ENCODE data around the gene TMCC2.
A peak's percentile ranks its signal among the peaks of the same experiment; 100 is the strongest.

TMCC2 gene

DNA sequence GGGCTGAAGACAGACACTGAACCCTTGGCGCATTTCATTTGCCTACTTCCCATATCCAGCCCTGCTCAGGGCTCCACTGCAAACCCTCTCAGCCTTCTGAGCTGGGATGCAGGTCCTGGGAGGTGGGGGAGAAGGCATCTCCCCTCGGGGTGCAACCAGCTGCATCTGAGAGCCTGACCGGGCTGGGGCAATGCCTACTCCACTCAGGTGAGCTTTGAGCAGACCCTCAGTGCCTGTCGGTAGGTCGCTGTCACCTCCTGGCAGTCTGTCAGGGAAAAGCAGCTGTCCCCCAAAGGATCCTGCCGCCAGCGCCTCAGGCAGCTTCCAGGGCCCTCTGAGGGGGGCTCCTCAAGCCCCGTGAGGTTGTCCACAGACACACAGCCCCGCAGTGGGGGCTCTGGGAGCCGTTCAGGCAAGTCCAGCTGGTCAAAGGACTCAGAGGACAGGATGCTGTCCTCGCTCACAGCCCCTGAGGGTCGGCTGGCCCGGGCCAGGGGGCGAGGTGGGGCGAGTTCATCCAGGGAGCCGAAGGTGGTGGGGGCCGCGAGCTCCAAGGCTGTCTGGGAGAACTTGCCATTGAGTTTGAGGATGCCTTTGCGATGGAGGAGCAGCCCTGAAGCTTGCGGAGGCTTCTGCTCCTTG, 75.6 kb downstream of the TMCC2 start:
- no peak for DNase-seq (ENCODE audit: low read depth)

GRCh38 chr1:205304046-205304694, 76.4 kb downstream of the TMCC2 start:
- no peak for DNase-seq (ENCODE audit: low read depth)

DNA sequence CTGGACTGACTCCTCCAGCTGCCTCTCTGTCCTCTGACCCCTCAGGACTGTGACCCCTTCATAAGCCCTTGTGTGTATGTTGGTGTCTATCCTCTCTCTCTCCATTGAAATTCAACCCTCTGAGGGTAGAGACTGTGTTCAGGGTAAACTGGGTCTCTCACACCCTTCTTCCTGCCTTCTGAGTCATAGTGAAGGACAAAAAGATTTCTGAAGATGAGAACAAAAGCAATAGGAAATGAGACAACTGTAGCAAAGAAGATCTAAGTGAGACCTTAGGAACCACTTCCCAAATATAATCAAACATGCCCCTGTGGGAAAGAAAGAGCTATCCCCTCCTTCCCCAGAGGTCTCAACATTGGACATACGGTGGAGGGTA, 76.9 kb downstream of the TMCC2 start:
- no peak for DNase-seq (ENCODE audit: low read depth)

DNA sequence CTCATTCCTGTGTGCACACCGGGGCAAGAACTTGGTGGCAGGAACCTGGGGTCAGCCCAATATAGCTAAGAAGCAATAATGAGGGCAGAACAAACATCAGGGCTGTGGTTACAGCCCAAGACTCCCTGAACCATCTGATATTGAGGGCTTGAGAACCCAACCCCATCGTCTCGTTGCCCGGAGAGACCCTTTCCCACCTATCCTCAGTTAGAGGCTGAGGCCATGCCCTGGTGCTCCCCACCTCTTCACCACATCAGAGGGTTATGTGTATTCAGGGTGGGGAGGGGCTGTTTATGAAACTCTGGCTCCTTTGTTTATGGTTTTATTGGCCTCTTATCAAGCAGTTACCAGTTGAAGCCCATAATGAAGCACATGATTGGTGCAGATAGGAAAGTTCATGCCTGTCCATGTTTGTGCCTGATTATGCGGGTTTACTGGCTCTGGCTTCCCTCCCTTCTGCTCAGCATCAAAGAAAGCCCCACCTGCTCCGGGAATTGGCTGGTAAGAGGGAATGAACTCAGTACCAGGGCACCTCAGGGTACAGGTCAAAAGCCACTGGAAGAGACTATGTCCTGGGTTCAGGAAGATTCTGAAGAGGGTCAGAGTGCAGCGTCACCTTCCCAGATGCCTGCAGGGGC, 79.3 kb downstream of the TMCC2 start:
- DNase-seq (ENCODE audit: low read depth): no peak

DNA sequence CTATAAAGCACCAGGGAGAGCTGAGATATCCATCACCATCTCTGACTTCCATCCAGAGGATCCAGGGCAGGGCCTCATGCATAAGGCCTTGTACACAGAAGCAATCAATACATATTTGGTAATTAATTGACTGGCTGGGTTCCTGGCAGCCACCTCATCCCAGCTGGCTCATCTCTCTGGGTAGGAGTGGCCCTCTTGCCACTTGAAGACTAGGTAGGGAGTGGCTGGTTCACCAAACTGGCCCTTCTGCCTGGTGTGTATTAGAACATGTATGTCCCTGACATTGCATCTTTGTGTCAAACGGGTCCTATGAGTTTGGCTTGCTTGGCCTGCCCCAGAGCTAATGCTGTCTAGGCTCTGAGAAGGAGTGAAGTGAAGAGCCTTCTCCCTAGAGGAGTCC, 82.0 kb downstream of the TMCC2 start:
- DNase-seq (ENCODE audit: low read depth): no peak

DNA sequence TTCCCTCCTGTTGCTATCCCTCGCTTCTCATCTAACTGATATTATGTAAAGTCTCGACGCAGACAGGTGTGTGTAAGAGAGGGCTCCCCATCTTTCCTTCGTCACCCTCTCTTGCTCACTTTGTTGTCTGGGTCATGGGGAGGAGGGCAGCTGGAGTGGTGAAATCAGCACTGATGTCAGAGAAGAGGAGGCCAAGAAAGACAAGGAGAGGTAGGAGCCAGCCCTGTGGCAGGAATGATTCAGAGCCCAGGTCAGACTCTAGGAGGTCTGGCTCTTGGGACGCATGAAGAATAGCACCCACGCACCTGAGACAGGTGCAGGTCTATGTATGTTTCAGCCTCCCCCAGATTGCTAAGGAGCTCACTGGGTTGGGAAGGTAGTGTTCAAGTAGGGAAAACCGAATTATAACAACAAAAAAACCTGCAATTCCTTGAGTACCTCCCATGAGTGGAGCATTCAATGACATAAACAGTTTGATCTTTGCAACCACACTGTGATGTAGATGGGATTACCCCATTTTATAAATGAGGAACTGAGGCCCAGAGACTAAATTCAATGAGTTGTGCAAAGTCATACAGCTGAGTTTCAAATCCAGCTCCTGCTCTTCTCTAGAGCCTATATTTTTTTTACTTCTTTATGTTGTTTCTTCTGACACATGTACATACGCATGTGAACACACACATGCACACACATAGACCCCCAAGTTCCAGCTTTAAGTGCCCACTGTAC, 83.4 kb downstream of the TMCC2 start:
- no peak for DNase-seq (ENCODE audit: low read depth)

- no peak for DNase-seq (ENCODE audit: low read depth)
Observed at GRCh38 chr1:205312866-205313562, 85.3 kb downstream of the TMCC2 start.

- DNase-seq (ENCODE audit: low read depth): no peak
Observed at GRCh38 chr1:205313563-205314308, 86.0 kb downstream of the TMCC2 start.

- DNase-seq (ENCODE audit: low read depth): no peak
Observed at GRCh38 chr1:205315008-205315618, 87.4 kb downstream of the TMCC2 start.

DNA sequence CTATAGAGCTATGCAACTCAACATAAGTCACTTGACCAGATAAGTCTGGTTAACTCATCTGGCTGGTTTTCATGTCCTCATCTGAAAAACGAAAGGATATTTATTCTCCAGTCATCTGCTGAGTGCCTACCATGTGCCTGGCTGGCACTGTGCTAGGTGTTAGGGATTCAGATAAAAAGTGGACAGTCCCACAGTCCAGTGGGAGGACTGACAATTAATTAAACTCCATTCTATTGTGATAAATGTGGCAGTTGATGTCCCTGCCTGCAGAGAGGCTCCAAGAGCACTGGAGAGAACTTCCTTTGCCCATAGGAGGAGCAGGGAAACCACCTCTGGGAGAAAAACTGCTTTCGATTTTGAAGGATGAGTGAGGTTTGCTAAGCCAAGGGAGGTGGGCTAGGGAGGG, 88.4 kb downstream of the TMCC2 start:
- no peak for DNase-seq (ENCODE audit: low read depth)

DNA sequence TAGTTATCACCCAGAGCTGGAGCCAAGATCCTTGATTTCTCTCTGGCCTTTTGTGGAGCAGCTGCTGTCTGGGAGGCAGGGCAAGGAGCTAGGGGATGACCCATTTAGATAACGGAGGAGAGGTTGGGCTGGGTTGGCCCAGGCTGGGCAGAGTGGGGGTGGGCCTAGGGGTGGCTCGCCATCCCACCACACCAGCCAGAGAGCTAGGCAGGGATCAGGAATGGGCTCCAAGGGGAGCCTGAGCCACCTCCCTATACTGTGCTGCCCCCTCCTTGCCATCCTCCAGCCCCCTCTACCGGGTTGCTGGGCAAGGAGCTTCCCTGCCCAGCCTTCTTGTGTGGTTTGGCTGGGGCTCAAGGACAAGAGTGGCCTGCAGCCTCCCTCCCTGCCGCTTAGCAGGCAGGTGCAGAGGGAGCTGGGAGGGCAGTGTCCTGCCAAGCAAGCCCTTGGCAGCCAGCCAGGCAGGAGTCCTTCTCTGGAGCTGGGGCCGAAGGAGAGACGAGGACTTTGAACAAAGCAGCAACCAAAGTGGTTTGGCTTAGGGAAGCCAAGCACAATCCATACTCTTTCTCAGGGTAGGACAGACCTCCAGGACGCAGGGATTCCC, 89.7 kb downstream of the TMCC2 start:
- DNase-seq (ENCODE audit: low read depth): no peak

DNA sequence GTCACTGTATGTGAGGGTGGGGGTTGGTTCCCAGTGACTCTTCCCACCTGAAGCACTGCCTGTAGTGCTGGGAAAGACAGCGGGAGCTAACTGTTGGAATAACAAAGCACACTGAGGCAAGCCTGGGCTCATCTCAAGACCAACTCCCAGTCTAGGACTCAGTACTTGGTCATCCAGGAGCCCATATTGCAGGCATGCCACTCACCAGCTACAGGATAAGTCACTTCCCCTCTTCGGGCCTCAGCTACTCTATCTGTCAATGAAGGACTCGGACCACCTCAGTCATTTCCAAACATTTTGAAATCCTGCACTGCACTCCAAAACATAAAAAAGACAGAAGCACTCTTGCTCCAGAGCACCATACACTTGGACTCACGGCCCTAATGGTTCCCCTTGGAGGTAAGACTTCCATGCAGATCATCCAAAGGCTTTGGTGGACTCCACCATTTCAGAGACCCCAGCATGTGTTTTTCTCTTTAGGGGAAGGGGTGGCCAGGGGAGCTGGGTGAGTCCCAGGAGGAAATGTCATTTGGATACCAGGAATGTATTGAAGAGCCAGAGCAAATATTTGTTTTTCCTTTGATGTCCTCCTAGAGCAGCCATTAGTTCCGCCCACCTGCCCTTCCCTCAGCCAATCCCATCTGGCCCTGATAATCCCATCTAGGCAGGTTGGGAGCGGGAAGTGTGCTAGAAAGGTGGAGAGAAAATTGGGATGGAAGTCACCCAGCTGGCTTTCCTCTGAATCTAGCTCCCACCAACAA, 90.7 kb downstream of the TMCC2 start:
- DNase-seq (ENCODE audit: low read depth): no peak

DNA sequence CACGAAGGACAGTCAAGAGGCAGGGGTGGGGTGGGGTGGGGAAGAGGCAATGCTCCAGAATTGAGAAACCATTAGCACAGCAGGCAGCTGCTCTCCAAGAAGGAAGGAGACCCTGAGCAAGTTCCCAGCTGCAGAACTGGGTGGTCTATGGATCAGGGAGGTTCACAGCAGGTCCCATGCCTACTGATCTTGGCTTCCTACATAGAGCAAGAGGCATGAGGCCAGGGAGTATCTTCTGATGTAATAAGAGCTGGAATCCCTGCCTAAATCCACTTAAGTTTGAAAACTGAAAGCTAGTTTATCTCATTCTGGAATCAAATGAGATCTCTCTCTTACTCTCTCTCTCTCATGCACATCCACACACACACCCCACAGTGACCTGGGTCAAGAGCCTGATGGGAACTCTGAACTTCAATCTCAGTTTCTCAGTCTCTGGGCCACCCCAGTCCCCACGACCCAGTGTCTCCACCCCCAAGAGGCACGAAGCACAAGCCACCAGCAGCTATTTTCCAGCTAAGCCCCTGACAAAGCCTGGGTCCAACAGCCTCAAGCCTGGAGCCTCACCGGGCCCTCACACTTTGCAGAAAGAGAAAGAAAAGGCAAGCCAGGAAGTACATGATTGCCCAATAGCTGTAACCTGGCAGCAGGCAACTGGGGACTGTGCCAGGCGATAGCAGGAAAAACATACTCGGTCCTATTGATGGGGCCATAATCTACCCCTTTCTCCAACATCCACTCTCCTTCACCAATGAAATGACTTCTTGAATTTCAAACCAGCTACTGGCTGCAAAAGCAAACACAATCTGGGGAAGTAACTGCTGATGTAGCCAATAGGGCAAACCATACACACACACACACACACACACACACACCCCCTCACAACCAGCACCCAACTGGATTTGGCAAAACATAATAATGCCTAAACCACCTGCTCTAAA, 91.6 kb downstream of the TMCC2 start:
- no peak for DNase-seq (ENCODE audit: low read depth)

DNA sequence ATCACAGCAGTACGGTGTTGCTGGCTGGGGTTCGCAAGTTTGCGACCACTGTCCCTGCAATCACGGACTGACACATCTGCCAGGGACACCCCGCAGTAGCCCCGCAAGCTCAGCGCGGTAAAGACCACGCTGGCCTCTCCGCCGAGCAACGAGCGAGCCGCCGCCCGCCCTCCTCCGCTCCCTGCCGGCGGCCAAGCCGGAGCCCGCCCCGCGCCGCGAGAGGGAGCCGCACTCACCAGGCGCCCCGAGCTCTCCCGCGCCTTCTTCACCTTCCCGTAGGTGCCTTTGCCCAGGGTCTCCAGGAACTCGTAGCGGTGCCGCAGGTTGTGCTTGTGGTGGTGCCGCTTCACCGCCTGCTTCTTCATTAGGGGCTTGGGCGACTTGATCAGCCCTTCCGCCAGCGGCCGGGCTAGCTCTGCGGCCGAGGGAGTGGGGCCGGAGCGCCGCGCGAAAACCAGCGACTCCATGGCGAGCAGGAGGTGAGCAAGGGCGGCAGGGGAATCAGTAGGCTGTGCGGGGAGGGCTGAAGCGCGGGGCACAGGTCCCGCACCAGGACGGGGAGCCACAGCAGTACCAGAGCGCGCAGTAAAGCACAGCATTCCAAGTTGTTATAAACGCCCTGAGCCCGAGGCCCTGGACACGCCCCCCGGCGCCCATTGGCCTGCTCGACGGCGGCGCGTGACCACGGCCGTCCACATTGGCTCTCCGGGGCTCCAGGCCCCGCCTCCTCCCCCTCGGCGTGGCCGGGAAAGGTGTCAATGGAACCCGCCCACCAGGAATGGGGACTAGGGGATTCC, 93.6 kb downstream of the TMCC2 start, which contains the start of gene NUAK2:
NUAK2 (minus strand) TSS at position 584 of the 797 bp plus-strand sequence; CDS start at position 467, 117 bp downstream.
- peak; percentile 79 for DNase-seq (ENCODE audit: low read depth)

DNA sequence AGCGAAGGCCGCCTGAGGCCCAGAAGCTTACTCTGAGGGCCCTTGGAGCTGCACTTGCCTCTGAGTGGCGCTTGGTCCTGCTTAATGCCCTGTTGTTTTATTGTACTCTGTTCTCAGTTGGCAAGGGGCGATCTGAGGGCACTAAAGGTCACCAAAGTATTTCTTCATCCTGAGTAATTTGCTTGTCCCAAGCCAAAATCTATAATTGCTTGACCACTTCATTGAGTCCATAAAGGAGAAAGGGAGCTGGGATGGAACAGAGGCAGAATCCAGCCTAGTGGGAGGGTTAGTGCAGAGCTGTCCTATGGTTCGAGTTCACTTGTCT, 94.2 kb downstream of the TMCC2 start:
- DNase-seq (ENCODE audit: low read depth): no peak
